Central memory CD8-positive, alpha-beta T cell (primary cell): ENCODE data around the gene HLA-DMA.

Experiments
- ATAC-seq: fragments of 150-1000 bp; cut with Tn5 transposase; replicated peaks from 2 replicates; pipeline ENCODE4 v1.10.0; 2022; ENCODE audit warnings: mild to moderate bottlenecking, moderate FRiP score, moderate number of reproducible peaks; ENCODE audit not compliant: poor library complexity, severe bottlenecking; ENCODE audit errors: extremely low read depth
- DNase-seq, 2 donors: peaks; one replicate each; pipeline ENCODE4 v3.0.0; 2021; ENCODE audit warnings: low spot score in 2 of 2
- H3K27ac Mint-ChIP-seq: one replicate; pipeline ENCODE4 v1.8.0; 2022; ENCODE audit warnings: low read depth, mild to moderate bottlenecking, moderate library complexity, mixed read lengths
- H3K27me3 Mint-ChIP-seq: one replicate; pipeline ENCODE4 v1.8.0; 2022; ENCODE audit warnings: mixed read lengths
- H3K36me3 Mint-ChIP-seq: one replicate; pipeline ENCODE4 v1.8.0; 2022; ENCODE audit warnings: mild to moderate bottlenecking, moderate library complexity, mixed read lengths; ENCODE audit not compliant: insufficient read depth
- H3K4me1 Mint-ChIP-seq: one replicate; pipeline ENCODE4 v1.8.0; 2022; ENCODE audit warnings: mixed read lengths
- H3K4me3 Mint-ChIP-seq: one replicate; pipeline ENCODE4 v1.8.0; 2022; ENCODE audit warnings: mild to moderate bottlenecking, moderate library complexity, mixed read lengths
- H3K9me3 Mint-ChIP-seq: one replicate; pipeline ENCODE4 v1.8.0; 2022; ENCODE audit warnings: mixed read lengths

Gene HLA-DMA

GRCh38 chr6:32982084-32982701 is 29.3 kb upstream of the HLA-DMA start:
- H3K27ac Mint-ChIP-seq = peak overlapping the region; percentile 11
- no peaks in the 10 kb centered on the region for H3K27me3 Mint-ChIP-seq
- H3K4me1 Mint-ChIP-seq = peaks cover 53% of the 10 kb centered on the region
- no peaks in the 10 kb centered on the region for H3K9me3 Mint-ChIP-seq
- H3K4me3 Mint-ChIP-seq = no peak overlapping the region
- no peak for ATAC-seq
- H3K36me3 Mint-ChIP-seq = peaks cover 54% of the 10 kb centered on the region
- DNase-seq = no peak

DNA sequence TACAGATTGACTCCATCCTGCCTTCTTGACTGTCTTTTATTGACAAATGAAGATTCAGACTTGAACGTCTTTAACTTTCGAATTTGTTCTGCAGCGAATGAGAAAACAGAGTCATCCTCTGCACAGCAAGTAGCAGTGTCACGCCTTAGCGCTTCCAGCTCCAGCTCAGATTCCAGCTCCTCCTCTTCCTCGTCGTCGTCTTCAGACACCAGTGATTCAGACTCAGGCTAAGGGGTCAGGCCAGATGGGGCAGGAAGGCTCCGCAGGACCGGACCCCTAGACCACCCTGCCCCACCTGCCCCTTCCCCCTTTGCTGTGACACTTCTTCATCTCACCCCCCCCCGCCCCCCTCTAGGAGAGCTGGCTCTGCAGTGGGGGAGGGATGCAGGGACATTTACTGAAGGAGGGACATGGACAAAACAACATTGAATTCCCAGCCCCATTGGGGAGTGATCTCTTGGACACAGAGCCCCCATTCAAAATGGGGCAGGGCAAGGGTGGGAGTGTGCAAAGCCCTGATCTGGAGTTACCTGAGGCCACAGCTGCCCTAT is 27.7 kb upstream of the HLA-DMA start:
- H3K27ac Mint-ChIP-seq = peak overlapping the region; percentile 11
- H3K4me3 Mint-ChIP-seq = no peak overlapping the region
- peaks cover 70% of the 10 kb centered on the region for H3K4me1 Mint-ChIP-seq
- H3K27me3 Mint-ChIP-seq = no peaks in the 10 kb centered on the region
- H3K36me3 Mint-ChIP-seq = peaks cover 68% of the 10 kb centered on the region
- DNase-seq = no peak
- H3K9me3 Mint-ChIP-seq = no peaks in the 10 kb centered on the region
- ATAC-seq = no peak

- Mint-ChIP-seq H3K27me3 (no peaks in the 10 kb centered on the region), H3K9me3 (no peaks in the 10 kb centered on the region), H3K27ac (peak overlapping the region; percentile 64), H3K4me1 (peaks cover 76% of the 10 kb centered on the region), H3K4me3 (no peak overlapping the region), H3K36me3 (peaks cover 74% of the 10 kb centered on the region)
- DNase-seq (no peak), ATAC-seq (no peak)
Observed at GRCh38 chr6:32979720-32980487, 27.0 kb upstream of the HLA-DMA start.

- ATAC-seq = no peak
- peak overlapping the region; percentile 52 for H3K4me3 Mint-ChIP-seq
- no peaks in the 10 kb centered on the region for H3K9me3 Mint-ChIP-seq
- peaks cover 78% of the 10 kb centered on the region for H3K4me1 Mint-ChIP-seq
- no peak for DNase-seq
- H3K36me3 Mint-ChIP-seq = peaks cover 92% of the 10 kb centered on the region
- H3K27ac Mint-ChIP-seq = peak overlapping the region; percentile 66
- no peaks in the 10 kb centered on the region for H3K27me3 Mint-ChIP-seq
Observed at GRCh38 chr6:32977953-32978324, 25.0 kb upstream of the HLA-DMA start.

- ATAC-seq (no peak), DNase-seq (no peak)
- Mint-ChIP-seq H3K27ac (peak overlapping the region; percentile 99), H3K4me3 (peak overlapping the region; percentile 52), H3K9me3 (no peaks in the 10 kb centered on the region), H3K27me3 (no peaks in the 10 kb centered on the region), H3K4me1 (peaks cover 82% of the 10 kb centered on the region), H3K36me3 (peaks cover 95% of the 10 kb centered on the region)
Observed at GRCh38 chr6:32977272-32977952, 24.5 kb upstream of the HLA-DMA start.

DNA sequence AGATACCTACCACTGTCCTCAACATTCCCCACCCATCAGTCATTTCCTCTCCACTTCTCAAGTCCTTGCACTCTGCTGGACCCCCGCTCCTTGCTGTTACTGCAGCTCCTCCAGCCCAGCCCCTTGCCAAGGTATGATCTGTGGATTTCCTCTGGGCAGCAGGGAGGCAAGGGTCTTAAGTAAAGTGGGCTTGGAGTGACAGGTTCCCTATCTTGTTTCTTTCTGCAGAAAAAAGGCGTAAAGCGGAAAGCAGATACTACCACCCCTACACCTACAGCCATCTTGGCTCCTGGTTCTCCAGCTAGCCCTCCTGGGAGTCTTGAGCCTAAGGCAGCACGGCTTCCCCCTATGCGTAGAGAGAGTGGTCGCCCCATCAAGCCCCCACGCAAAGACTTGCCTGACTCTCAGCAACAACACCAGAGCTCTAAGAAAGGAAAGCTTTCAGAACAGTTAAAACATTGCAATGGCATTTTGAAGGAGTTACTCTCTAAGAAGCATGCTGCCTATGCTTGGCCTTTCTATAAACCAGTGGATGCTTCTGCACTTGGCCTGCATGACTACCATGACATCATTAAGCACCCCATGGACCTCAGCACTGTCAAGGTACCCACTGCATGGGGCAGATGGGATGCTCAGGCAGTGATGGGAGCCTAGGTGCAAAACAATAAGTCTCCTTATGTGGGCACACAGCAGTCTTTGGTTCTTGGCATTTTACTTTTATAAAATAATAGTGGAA is 23.6 kb upstream of the HLA-DMA start:
- H3K4me3 Mint-ChIP-seq = peak overlapping the region; percentile 97
- DNase-seq = no peak
- H3K36me3 Mint-ChIP-seq = peaks cover 96% of the 10 kb centered on the region
- no peaks in the 10 kb centered on the region for H3K27me3 Mint-ChIP-seq
- ATAC-seq = no peak
- peaks cover 77% of the 10 kb centered on the region for H3K4me1 Mint-ChIP-seq
- H3K9me3 Mint-ChIP-seq = no peaks in the 10 kb centered on the region
- H3K27ac Mint-ChIP-seq = peak overlapping the region; percentile 99

GRCh38 chr6:32975886-32976285 is 23.0 kb upstream of the HLA-DMA start:
- peaks cover 80% of the 10 kb centered on the region for H3K4me1 Mint-ChIP-seq
- H3K9me3 Mint-ChIP-seq = no peaks in the 10 kb centered on the region
- DNase-seq (no peak), ATAC-seq (no peak)
- H3K36me3 Mint-ChIP-seq = peaks cover 98% of the 10 kb centered on the region
- peak overlapping the region; percentile 97 for H3K4me3 Mint-ChIP-seq
- peak overlapping the region; percentile 99 for H3K27ac Mint-ChIP-seq
- no peaks in the 10 kb centered on the region for H3K27me3 Mint-ChIP-seq

GRCh38 chr6:32974541-32975308 is 21.8 kb upstream of the HLA-DMA start:
- Mint-ChIP-seq H3K36me3 (peaks cover 93% of the 10 kb centered on the region), H3K4me1 (peaks cover 83% of the 10 kb centered on the region), H3K27me3 (no peaks in the 10 kb centered on the region), H3K9me3 (no peaks in the 10 kb centered on the region), H3K27ac (peak overlapping the region; percentile 99), H3K4me3 (peak overlapping the region; percentile 97)
- ATAC-seq (no peak), DNase-seq (no peak)

DNA sequence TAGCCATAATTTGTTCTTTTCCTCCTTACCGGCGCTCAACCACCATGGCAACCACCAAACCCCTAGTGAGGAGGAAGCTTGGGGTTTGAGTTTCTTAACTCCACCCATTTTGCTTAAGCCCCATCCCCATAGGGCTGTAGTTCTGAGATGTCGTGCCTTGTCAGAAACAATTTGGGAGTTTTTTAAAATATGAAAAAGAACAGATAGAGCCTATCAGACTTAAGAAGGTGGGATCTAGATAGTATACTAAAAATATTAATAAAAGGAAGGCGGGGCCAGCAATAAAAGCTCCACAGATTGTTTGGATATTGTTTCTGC is 21.1 kb upstream of the HLA-DMA start:
- Mint-ChIP-seq H3K9me3 (no peaks in the 10 kb centered on the region), H3K36me3 (peaks cover 93% of the 10 kb centered on the region), H3K27ac (peak overlapping the region; percentile 99), H3K4me1 (peaks cover 81% of the 10 kb centered on the region), H3K4me3 (peak overlapping the region; percentile 97), H3K27me3 (no peaks in the 10 kb centered on the region)
- DNase-seq = no peak
- no peak for ATAC-seq

- H3K4me1 Mint-ChIP-seq = peaks cover 77% of the 10 kb centered on the region
- ATAC-seq (no peak), DNase-seq (no peak)
- H3K4me3 Mint-ChIP-seq = peak overlapping the region; percentile 97
- no peaks in the 10 kb centered on the region for H3K9me3 Mint-ChIP-seq
- H3K36me3 Mint-ChIP-seq = peaks cover 90% of the 10 kb centered on the region
- peak overlapping the region; percentile 99 for H3K27ac Mint-ChIP-seq
- H3K27me3 Mint-ChIP-seq = no peaks in the 10 kb centered on the region
Observed at GRCh38 chr6:32973144-32974015, 20.5 kb upstream of the HLA-DMA start.
